ENCODE measurements around the gene TSKS.
"Not testable (repeated sequence)": the region's sequence is repeated elsewhere in the genome, so short reads cannot be mapped to it uniquely, and the experiment has no call there.

The TSKS gene

GRCh38 chr19:49766930-49767299 lies 3.8 kb upstream of the TSKS start, which contains the start of gene AP2A1:
Gene AP2A1, plus strand, starts transcription at chr19:49767001. Its CDS starts 133 bp downstream, at chr19:49767134.
- peak in 1 of 2 donors; percentile 7 for DNase-seq (ENCODE audit: low read depth in 2 of 2, low spot score in 1 of 2)

- DNase-seq (ENCODE audit: low read depth in 2 of 2, low spot score in 1 of 2), result peak; percentile 97 to 99
Measured at GRCh38 chr19:49766007-49766929, 3.2 kb upstream of the TSKS start.

GRCh38 chr19:49764341-49764740 lies 1.2 kb upstream of the TSKS start:
- no peak for DNase-seq (ENCODE audit: low read depth in 2 of 2, low spot score in 1 of 2)

GRCh38 chr19:49761625-49762311 lies 1.3 kb downstream of the TSKS start:
- no peak for DNase-seq (ENCODE audit: low read depth in 2 of 2, low spot score in 1 of 2)

- no peak for DNase-seq (ENCODE audit: low read depth in 2 of 2, low spot score in 1 of 2)
Measured at GRCh38 chr19:49761249-49761624, 1.9 kb downstream of the TSKS start.

GRCh38 chr19:49758292-49758691 lies 4.8 kb downstream of the TSKS start:
- DNase-seq (ENCODE audit: low read depth in 2 of 2, low spot score in 1 of 2), result no peak

- no peak for DNase-seq (ENCODE audit: low read depth in 2 of 2, low spot score in 1 of 2)
Measured at GRCh38 chr19:49755956-49756355, 7.2 kb downstream of the TSKS start.

GRCh38 chr19:49752701-49753100 lies 10.4 kb downstream of the TSKS start:
- no peak for DNase-seq (ENCODE audit: low read depth in 2 of 2, low spot score in 1 of 2)

GRCh38 chr19:49749771-49750170 lies 13.3 kb downstream of the TSKS start:
- DNase-seq (ENCODE audit: low read depth in 2 of 2, low spot score in 1 of 2), result no peak

- DNase-seq (ENCODE audit: low read depth in 2 of 2, low spot score in 1 of 2), result no peak
Measured at GRCh38 chr19:49749055-49749716, 13.9 kb downstream of the TSKS start.

- peak in 1 of 2 donors; percentile 21 for DNase-seq (ENCODE audit: low read depth in 2 of 2, low spot score in 1 of 2)
Measured at GRCh38 chr19:49746206-49746958, 16.7 kb downstream of the TSKS start.

GRCh38 chr19:49744946-49745381 lies 18.1 kb downstream of the TSKS start:
- no peak for DNase-seq (ENCODE audit: low read depth in 2 of 2, low spot score in 1 of 2)

GRCh38 chr19:49741210-49741844 lies 21.8 kb downstream of the TSKS start:
- no peak for DNase-seq (ENCODE audit: low read depth in 2 of 2, low spot score in 1 of 2)

- DNase-seq (ENCODE audit: low read depth in 2 of 2, low spot score in 1 of 2), result no peak
Measured at GRCh38 chr19:49739933-49740332, 23.2 kb downstream of the TSKS start.

GRCh38 chr19:49739098-49739497 lies 24.0 kb downstream of the TSKS start:
- DNase-seq (ENCODE audit: low read depth in 2 of 2, low spot score in 1 of 2), result no peak

- no peak for DNase-seq (ENCODE audit: low read depth in 2 of 2, low spot score in 1 of 2)
Measured at GRCh38 chr19:49738268-49738667, 24.8 kb downstream of the TSKS start.

GRCh38 chr19:49730166-49730565 lies 32.9 kb downstream of the TSKS start:
- DNase-seq (ENCODE audit: low read depth in 2 of 2, low spot score in 1 of 2), result no peak

GRCh38 chr19:49727217-49728030 lies 35.7 kb downstream of the TSKS start:
- no peak for DNase-seq (ENCODE audit: low read depth in 2 of 2, low spot score in 1 of 2)

GRCh38 chr19:49719420-49719819 lies 43.7 kb downstream of the TSKS start:
- DNase-seq (ENCODE audit: low read depth in 2 of 2, low spot score in 1 of 2), result not testable (repeated sequence)

GRCh38 chr19:49718991-49719390 lies 44.1 kb downstream of the TSKS start:
- DNase-seq (ENCODE audit: low read depth in 2 of 2, low spot score in 1 of 2), result no peak
